Neural cell (in vitro differentiated cells): ENCODE results near the gene CRB2. TPM values are rescaled to one million over a fixed set of nuclear protein-coding genes. Genes with fewer than 3 reads are reported as not detected.

ENCODE experiments used
- H2AFZ ChIP-seq: fragments of 200-600, 300-800 bp; sonication (generic), shearing (Covaris generic); 2 replicates; pipeline ENCODE4 v1.6.0; 2014; ENCODE audit warnings: low read depth, mild to moderate bottlenecking, antibody characterized with exemption, low read length, moderate library complexity
- H3F3A ChIP-seq: fragments of 200-600 bp; shearing (Covaris generic); 2 replicates; pipeline ENCODE4 v1.6.1; 2016; ENCODE audit warnings: mild to moderate bottlenecking, moderate library complexity, mixed read lengths, antibody characterized with exemption, low read length; ENCODE audit not compliant: insufficient read depth, poor library complexity, severe bottlenecking
- H3K27ac ChIP-seq: fragments of 200-600, 300-800 bp; sonication (generic), shearing (Covaris generic); 2 replicates; pipeline ENCODE4 v1.5.1; 2014; ENCODE audit warnings: mild to moderate bottlenecking, low read length, moderate library complexity
- H3K27me3 ChIP-seq: fragments of 300-800, 200-600 bp; sonication (generic), shearing (Covaris generic); 2 replicates; pipeline ENCODE4 v1.6.0; 2014; ENCODE audit warnings: mild to moderate bottlenecking, low read depth, low read length, moderate library complexity; ENCODE audit not compliant: insufficient read depth
- H3K36me3 ChIP-seq: fragments of 300-800, 200-600 bp; sonication (generic), shearing (Covaris generic); 2 replicates; pipeline ENCODE4 v1.5.1; 2014; ENCODE audit warnings: mild to moderate bottlenecking, antibody characterized with exemption, low read length, moderate library complexity; ENCODE audit not compliant: insufficient read depth
- H3K4me2 ChIP-seq: fragments of 300-800, 200-600 bp; sonication (generic), shearing (Covaris generic); 2 replicates; pipeline ENCODE4 v1.6.0; 2014; ENCODE audit warnings: mild to moderate bottlenecking, low read length
- H3K4me3 ChIP-seq: fragments of 300-800, 200-600 bp; sonication (generic), shearing (Covaris generic); 2 replicates; pipeline ENCODE4 v1.5.1; 2014; ENCODE audit warnings: mild to moderate bottlenecking, low read length, moderate library complexity
- H3K79me2 ChIP-seq: fragments of 200-600 bp; shearing (Covaris generic); replicated peaks from 2 replicates; pipeline ENCODE4 v1.6.0; 2014; ENCODE audit warnings: mild to moderate bottlenecking, low read length, moderate library complexity; ENCODE audit not compliant: insufficient read depth
- H3K9ac ChIP-seq: fragments of 300-800, 200-600 bp; sonication (generic), shearing (Covaris generic); 2 replicates; pipeline ENCODE4 v1.6.1; 2016; ENCODE audit warnings: mild to moderate bottlenecking, low read length, mixed read lengths
- H3K9me2 ChIP-seq: fragments of 200-600 bp; shearing (Covaris generic); 2 replicates; pipeline ENCODE4 v1.6.1; 2016; ENCODE audit warnings: mild to moderate bottlenecking, low read length, mixed read lengths; ENCODE audit not compliant: insufficient read depth
- H3K9me3 ChIP-seq: fragments of 200-600, 300-800 bp; sonication (generic), shearing (Covaris generic); 2 replicates; pipeline ENCODE4 v1.6.1; 2016; ENCODE audit warnings: mild to moderate bottlenecking, mixed run types, low read length, moderate library complexity, mixed read lengths
- H4K20me1 ChIP-seq: fragments of 200-600 bp; shearing (Covaris generic); 2 replicates; pipeline ENCODE4 v1.6.1; 2016; ENCODE audit warnings: mild to moderate bottlenecking, mixed run types; ENCODE audit not compliant: insufficient read depth
- CTCF ChIP-seq: fragments of 450-650 bp; IDR thresholded peaks from 2 replicates; pipeline ENCODE4 v1.5.1; 2014; ENCODE audit warnings: antibody characterized with exemption, mild to moderate bottlenecking, moderate library complexity; ENCODE audit not compliant: poor library complexity, severe bottlenecking
- EP300 ChIP-seq: fragments of 450-650 bp; conservative IDR thresholded peaks from 2 replicates; pipeline ENCODE4 v1.6.1; 2014; ENCODE audit warnings: antibody characterized with exemption, mild to moderate bottlenecking, moderate library complexity; ENCODE audit not compliant: poor library complexity, severe bottlenecking
- EZH2 ChIP-seq: fragments of 200-600, 300-800 bp; shearing (Covaris generic), sonication (generic); IDR thresholded peaks from 2 replicates; pipeline ENCODE4 v1.6.1; 2014; ENCODE audit warnings: antibody characterized with exemption, low read length, borderline replicate concordance, mild to moderate bottlenecking; ENCODE audit not compliant: insufficient read depth, poor library complexity, severe bottlenecking
- MXI1 ChIP-seq: fragments of 450-650 bp; conservative IDR thresholded peaks from 2 replicates; pipeline ENCODE4 v1.6.1; 2014; ENCODE audit warnings: antibody characterized with exemption, mild to moderate bottlenecking; ENCODE audit not compliant: poor library complexity, severe bottlenecking
- POLR2AphosphoS5 ChIP-seq: IDR thresholded peaks from 2 replicates; pipeline ENCODE4 v1.6.1; 2012
- RAD21 ChIP-seq: fragments of 450-650 bp; conservative IDR thresholded peaks from 2 replicates; pipeline ENCODE4 v1.6.1; 2014; ENCODE audit warnings: antibody characterized with exemption, mild to moderate bottlenecking, moderate library complexity
- REST ChIP-seq: IDR thresholded peaks from 2 replicates; pipeline ENCODE4 v1.6.1; 2012; ENCODE audit warnings: borderline replicate concordance
- SMC3 ChIP-seq: fragments of 450-650 bp; conservative IDR thresholded peaks from 2 replicates; pipeline ENCODE4 v1.6.1; 2014; ENCODE audit warnings: antibody characterized with exemption, mild to moderate bottlenecking, moderate library complexity; ENCODE audit not compliant: poor library complexity
- TAF1 ChIP-seq: IDR thresholded peaks from 2 replicates; pipeline ENCODE4 v1.6.1; 2012; ENCODE audit warnings: low read depth
- polyA plus RNA-seq: library from polyadenylated mRNA; depleted of rRNA; stranded (reverse); fragments of >200 nt; gene quantifications from 2 replicates; pipeline ENCODE4 v1.2.3, GENCODE V29; 2014

The CRB2 gene
- polyA plus RNA-seq, 1 donor from 2014 or later: 0.32 TPM

- Histone ChIP-seq H3K79me2 (no peaks in the 10 kb centered on the region), H3K9me3 (no peaks in the 10 kb centered on the region), H4K20me1 (no peaks in the 10 kb centered on the region), H3K27ac (no peak overlapping the region), H3K36me3 (no peaks in the 10 kb centered on the region), H3K9ac (no peak overlapping the region), H3K9me2 (no peaks in the 10 kb centered on the region), H3K27me3 (no peaks in the 10 kb centered on the region), H2AFZ (no peak overlapping the region), H3K4me3 (no peak overlapping the region), H3F3A (no peaks in the 10 kb centered on the region), H3K4me2 (no peak overlapping the region)
- TF ChIP-seq EZH2 (no peak), REST (no peak), TAF1 (no peak), RAD21 (no peak), EP300 (no peak), CTCF (no peak), POLR2AphosphoS5 (no peak), MXI1 (no peak), SMC3 (no peak)
Observed at GRCh38 chr9:123321616-123322272, 34.3 kb upstream of the CRB2 start.

GRCh38 chr9:123322273-123323195 lies 33.5 kb upstream of the CRB2 start:
- TF ChIP-seq TAF1 (no peak), EP300 (no peak), SMC3 (no peak), MXI1 (no peak), POLR2AphosphoS5 (no peak), EZH2 (no peak), REST (no peak), RAD21 (no peak), CTCF (no peak)
- H3K36me3 ChIP-seq: no peaks in the 10 kb centered on the region
- H3K4me2 ChIP-seq: no peak overlapping the region
- H2AFZ ChIP-seq: no peak overlapping the region
- no peaks in the 10 kb centered on the region for H4K20me1 ChIP-seq
- H3K9me2 ChIP-seq: no peaks in the 10 kb centered on the region
- no peaks in the 10 kb centered on the region for H3K9me3 ChIP-seq
- no peaks in the 10 kb centered on the region for H3K79me2 ChIP-seq
- H3K27me3 ChIP-seq: no peaks in the 10 kb centered on the region
- H3K27ac ChIP-seq: no peak overlapping the region
- no peaks in the 10 kb centered on the region for H3F3A ChIP-seq
- H3K4me3 ChIP-seq: no peak overlapping the region
- no peak overlapping the region for H3K9ac ChIP-seq
